Medulla oblongata (tissue), 1 donor: Measurements from ENCODE around the gene MBLAC2.

Experiments
- DNase-seq: peaks from one replicate; pipeline ENCODE4 v3.0.0-alpha.2; 2015; ENCODE audit errors: extremely low spot score

The MBLAC2 gene

DNA sequence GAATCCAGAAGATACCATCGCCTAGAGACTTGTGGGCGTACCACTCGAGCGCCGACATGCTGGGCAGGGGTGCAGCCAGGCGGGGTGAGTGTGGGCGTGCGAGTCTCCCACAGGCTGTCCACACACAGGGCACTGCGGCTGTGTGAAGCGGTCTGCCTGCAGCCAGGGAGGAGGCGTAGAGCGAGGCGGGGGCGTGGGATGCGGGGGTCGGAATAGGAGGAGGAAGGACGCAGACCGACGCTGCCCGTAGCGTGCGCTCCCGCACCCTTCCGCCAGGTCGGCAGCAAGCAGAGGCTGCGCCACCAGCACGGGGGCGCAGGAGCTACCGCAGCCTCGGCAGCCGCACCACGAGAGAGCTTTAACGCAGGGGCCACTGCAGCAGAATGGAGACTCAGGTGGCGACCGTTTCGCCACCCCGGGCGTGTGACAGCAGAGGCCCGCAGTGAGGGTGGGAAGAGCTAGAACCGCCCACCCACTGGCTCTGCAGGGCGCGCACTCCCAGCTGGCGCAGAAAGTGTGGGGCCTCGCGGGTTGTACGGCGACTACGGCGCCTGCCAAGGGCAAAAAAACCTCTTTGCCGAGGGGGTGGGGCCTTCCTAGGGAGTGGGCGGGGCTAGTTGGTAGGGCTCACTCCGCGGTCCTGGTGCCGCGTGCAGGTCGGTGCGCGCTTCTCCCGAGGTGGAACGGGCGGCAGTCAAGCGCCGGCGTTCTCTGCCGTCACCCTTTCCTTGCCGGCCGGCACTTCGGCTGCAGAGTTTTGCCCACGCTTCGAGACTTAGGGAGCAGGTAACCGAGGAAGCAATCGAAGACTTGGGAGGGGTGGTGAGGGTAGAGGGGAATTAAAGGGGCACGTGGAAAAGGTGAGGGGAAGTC, at the start of gene MBLAC2, which contains the start of gene POLR3G:
Gene MBLAC2 (minus strand): TSS at position 537 of the 873 bp plus-strand sequence. CDS start 479 bp downstream, at position 58.
Gene POLR3G (plus strand): TSS at position 630 of the 873 bp plus-strand sequence. CDS start 10,704 bp downstream, outside the sequence.
- peak; percentile 92 for DNase-seq

DNA sequence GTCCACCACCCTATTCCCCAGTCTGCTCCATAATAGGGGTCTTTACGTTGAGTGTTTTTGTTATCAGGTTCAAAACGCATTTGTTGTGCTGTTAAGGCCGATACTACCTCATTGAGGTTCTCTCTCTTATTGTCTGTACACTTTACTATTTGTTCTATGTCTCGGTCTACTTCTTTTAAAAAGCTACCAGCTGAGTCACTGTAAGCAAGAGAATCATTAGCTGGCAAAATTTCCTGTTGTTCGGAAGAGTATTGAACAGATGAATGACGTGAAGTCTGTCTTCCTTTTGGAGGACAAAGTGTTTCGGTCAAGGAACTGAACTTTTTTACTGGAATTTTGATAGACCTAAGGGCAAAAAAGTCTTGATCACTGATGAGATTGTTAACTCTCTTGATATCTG, 44.5 kb upstream of the MBLAC2 start:
- no peak for DNase-seq

DNA sequence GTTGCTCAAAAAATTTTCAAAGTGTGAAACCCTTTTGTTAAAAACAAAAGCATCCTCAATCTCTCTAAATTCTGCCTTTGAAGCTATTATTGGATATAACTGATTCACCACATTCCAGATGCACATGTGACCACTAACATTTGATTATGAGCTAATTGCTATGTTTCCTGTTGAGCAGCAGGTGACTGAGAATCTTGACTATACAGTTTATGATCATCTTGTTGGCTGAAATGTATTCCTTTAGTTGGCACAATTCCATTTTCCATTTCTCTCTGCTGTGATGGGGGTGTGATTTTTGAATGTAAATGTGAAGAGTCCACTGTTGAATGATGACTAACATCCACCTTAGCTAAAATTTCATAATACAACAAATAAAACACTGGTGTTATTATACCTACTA, 44.1 kb upstream of the MBLAC2 start:
- DNase-seq: no peak

DNA sequence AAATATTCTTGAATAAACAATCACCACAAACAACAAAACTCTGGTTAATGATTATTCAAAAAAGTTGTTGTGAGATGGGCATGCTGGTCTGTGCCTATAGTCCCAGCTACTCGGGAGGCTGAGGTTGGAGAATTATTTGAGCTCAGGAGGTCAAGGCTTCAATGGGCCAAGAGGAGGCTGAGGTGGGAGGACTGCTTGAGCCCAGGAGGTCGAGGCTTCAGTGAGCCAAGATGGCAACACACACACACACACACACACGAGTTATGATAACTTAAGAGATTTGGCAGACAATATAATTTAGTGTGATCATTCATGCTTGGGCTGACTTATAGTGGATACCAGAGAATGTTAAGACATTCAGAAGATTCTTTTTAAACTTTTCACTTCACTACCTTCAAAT, 39.9 kb upstream of the MBLAC2 start:
- DNase-seq: no peak

DNA sequence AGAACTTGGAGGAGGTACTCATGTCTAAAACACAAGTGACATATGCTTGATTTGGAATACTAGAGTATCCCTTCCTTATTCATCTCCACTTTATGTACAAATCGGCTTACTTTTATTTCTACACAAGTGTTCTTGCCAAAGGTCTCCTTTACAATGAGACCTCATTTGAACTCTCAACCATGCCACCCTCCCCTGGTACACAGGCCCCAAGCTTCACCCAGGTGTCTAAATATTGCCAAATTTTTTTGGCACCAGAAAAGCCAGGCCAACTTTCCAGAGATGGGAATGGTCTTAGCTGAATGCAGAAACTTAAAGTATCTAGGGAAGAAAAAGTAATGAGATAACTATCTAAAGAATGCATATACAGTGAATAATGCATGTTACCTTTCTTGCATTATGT, 35.9 kb upstream of the MBLAC2 start:
- no peak for DNase-seq

DNA sequence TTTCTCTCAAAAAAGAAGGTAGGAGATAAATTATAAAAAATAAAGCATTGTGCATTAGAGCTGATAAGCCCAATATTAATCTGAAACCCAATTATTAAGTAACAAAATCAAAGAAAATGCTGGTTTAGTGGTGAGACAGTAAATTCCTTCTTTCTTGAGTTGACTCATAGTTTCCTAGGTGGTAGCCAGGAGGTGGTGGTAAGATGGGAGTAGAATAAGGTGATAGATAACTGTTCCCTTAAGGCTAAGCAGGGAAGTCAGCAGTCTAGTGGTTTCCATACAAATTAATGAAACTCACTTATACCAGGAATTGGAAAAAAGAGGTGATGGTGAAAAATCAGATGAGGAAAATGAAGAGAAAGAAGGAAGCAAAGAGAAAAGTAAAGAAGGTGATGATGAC, 31.6 kb upstream of the MBLAC2 start:
- DNase-seq: no peak

DNA sequence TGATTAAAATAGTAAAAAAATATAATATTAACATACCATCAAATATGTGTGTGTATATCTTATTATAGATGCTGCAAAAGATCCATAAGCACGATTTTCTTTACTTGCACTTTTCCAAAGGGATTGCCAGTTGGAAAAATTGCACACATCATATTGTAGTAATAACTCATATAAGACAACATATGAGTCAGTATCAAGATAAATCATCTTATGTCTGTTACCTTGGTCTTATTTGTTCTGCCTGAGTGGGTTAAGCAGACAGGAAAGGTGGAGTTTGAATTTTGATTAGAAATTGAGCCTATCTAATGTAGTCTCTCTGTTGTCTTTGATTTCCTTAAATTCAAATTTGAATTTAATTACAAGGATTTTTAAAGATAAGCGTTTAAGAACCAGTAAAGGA, 30.2 kb upstream of the MBLAC2 start:
- DNase-seq: no peak

DNA sequence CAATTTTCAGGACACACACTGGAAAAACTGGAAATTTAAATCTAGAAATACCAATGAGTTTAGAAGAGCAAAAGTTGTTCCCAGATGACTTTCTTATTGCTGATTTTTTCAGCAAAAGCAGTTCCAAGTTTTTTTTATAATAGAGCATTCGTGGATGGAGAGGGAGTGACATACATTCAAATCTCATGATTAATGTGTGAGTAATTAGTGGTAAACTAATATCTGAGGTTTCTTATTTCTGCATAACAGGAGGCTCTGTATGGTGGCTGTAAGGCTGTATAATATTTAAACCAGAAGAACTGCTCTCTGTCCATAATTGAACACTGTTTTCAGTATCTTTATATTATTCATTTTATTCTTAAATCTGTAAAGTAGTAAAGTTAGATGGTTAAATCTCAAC, 29.0 kb upstream of the MBLAC2 start:
- DNase-seq: no peak

DNA sequence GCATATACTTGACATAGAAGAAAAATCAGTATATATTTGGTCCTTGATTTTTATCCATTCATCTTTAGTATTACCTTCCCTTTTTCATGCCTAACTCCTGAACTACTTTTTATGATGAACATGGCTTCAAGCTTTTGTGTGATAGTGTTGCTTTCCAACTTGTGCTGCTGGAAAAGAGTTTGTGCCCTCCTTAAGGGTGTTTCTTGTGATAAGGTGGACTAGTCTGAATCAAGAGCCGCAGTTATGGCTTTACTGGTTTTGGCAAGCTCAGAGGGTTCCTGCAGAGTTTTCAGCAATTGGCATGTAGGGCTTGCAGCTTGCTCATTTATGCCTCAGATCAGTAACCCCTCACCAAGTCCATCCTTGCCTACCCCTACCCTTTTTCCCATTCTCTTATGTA, 20.6 kb upstream of the MBLAC2 start:
- no peak for DNase-seq

DNA sequence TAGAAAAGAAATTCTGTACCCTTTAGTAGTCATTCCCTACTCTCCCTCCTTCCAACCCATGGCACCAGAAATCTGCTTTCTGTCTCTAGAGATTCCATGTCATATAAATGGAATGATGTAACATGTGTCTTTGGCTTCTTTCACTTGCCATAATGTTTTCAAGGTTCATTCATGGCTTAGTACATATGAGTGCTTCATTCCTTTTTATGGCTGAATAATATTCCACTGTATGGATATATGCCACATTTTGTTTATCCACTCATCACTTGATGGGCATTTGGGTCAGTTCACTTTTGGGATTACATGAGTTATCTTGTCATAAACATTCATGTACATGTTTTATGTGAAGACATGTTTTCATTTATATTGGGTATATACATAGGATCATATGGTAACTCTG, 19.5 kb upstream of the MBLAC2 start:
- DNase-seq: no peak

DNA sequence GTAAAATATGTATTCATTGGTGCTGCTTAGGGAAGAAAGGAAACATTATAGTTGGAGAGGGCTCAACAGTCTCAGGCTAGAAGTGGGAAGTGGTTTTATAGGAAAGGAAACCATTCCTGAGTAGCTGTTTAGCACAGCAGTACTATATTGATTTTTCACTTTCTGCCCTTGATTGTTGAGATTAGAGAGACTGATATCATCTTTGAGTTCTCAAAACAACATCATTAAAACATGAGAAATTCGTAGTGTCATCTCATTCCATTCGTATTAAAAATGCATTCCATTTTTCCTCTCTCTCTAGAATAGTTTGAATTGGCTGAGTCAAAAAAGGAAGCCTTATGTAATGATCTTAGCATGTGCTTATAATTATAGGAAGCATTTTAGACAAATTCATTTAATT, 14.2 kb upstream of the MBLAC2 start:
- DNase-seq: no peak

DNA sequence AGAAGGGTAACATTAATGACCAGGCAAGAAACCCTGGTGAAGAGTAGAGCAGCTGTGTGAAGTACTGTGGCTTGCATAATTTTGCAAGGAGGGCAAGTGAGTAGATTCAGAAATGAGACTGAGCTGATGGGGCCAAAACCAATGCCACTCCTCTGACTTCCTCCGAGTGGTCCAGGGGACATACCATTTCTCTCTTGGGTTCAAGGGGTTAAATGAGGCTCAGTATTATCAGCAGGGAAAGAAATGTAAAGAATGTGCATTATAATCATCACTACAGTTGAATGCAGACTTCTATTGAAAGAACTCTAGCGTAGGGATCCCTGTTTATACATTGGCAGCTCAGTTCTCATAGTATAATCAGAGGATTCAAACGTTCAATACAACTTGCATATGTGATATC, 10.0 kb upstream of the MBLAC2 start:
- no peak for DNase-seq

DNA sequence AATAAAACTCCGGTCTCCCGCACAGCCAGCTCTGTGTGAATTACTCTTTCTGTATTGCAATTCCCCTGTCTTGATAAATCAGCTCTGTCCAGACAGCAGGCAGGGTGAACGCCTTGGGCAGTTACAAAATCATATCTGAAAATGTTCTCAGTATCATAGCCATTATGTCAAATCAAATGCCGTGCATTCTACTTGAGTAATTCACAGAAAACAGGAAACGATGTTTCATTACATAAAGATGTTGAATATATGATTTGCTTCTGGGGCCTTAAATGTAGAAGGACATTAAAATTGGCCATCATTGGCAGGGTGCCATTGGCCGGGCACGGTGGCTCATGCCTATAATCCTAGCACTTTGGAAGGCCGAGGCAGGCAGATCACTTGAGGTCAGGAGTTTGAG, 8.6 kb upstream of the MBLAC2 start:
- DNase-seq: no peak

DNA sequence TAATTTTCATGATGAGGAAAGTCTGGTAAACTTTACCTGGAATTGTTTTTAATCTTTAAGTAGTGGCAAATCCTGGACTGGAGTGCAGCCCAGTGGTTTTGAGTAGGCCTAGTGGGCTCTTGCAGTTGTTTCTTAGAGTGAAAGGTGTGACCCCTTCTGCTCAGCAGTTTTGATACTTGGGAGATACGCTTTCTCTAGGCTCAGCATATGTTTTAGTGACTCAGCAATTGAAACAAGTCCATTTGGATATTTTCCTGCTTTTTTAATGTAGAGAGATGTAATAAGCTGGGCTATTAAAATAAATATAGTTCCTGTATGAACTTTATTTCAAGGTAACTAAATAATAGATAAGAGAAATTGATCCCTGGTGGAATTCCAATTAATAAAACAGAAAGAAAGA, 6.1 kb upstream of the MBLAC2 start:
- no peak for DNase-seq

DNA sequence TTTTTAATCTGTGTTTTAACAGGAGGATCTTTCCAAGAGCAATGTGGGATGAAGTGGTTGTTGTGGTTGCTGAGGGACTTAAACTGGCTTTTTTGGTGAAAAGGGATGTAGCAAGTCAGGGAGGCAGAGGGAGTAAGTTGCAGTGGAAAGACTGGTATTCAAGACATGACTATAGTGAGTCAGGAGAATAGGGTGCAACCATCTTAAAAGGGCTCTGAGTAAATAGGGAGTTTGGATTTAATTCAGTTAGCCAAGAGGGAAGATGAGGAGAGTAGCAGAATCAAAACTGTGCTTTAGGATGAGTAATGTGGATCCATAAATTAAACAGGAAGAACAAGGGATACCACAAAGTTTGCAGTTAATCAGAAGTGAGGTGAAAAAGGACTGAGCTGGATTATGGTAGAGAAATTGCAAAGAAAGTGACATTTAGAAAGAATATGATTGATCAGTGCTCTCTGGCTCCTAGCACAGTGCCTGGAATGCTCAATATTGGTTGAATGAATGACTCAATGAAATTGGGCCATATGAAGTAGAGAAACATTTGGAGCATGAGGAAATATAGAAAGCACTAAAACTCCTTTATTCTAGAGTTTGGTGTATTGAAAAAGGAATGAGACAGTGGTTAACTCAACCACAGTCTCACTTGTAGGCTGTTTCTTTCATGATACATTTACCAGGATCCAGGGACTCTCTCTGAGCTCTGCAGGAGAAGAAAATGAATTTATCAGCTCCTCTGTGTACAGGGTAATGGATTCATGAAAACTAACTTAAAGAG, 5.2 kb upstream of the MBLAC2 start:
- DNase-seq: no peak

DNA sequence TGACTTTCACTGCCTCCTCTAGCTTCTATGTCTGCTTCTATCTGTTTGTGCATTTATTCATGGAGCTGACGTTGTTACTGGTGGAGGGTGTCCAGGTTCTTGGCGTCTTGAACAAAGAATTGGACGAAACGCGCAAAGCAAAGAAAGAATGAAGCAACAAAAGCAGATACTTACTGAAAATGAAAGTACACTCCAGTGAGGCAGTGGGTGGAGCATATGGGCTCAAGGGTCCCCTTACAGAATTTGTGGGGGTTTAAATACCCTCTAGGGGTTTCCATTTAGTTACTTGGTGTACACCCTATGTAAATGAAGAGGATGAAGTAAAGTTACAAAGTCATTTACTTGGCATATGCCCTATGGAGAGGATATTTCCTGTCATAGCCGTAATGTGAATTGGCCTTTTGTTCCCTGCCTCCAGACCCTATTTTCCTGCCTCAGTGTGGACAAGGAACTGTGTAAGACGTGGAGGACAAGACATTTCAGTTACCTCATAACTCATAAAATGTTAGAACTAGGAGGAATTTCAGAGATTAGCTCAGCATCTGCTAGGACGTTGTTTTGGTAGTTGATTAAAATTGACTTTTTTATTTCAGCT, 3.1 kb upstream of the MBLAC2 start:
- peak; percentile 49 for DNase-seq

DNA sequence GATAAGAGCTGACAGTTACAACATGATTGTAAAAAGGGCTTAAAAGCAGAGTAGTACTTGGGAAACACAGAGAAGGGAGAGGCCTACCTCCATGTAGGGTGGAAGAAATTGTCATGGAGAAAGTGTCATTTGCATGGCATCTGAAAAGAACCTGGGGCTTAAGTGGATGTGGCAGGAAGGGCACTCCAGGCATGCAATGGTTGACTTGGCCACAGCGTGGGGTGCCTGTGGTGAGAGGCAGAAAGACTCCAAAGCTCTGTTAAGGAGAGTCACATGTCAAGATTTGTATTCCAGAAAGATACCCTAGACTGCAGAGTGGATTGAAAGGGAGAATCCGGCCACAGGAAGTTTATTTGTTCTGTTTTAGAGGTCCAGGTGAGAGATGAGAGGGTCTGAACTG, 2.5 kb upstream of the MBLAC2 start:
- DNase-seq: peak; percentile 33

DNA sequence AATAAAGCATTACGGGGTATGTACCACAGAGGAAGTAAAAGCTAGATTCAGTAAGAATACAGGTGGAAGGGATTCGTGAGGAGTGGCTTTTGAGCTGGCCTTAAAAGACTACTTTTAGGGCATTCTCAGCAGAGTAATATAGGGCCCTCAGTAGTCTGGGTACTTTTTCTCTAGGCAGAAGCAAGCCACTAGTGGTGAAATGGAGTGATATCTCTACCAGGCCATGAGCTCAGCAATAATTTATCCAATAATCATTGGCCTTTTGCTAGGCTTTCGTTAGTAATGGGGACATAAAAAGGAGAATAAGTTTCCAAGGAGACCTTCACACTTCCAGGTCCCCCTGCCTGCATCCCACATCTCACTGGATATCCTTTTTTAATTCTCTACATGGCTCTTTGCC, 1.8 kb upstream of the MBLAC2 start:
- DNase-seq: peak; percentile 16

DNA sequence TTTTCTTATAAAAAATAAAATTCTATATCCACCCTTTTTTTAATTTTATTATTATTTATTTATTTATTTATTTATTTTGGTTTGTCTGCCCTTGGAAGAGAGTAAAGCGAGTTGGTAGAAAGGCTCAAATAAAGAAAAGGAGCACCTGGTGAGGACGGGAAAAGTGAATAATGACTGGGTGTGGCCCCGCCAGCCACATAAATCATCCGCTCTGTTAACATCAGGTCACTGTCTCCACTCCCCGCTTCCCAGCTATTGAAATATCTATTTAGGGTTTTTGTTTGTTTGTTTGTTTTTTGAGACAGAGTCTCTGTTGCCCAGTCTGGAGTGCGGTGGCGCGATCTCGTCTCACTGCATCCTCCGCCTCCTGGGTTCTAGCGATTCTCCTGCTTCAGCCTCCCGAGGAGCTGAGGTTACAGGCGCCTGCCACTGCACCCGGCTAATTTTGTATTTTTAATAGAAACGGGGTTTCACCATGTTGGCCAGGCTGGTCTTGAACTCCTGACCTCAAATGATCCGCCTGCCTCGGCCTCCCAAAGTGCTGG, 937 bp upstream of the MBLAC2 start:
- DNase-seq: no peak

DNA sequence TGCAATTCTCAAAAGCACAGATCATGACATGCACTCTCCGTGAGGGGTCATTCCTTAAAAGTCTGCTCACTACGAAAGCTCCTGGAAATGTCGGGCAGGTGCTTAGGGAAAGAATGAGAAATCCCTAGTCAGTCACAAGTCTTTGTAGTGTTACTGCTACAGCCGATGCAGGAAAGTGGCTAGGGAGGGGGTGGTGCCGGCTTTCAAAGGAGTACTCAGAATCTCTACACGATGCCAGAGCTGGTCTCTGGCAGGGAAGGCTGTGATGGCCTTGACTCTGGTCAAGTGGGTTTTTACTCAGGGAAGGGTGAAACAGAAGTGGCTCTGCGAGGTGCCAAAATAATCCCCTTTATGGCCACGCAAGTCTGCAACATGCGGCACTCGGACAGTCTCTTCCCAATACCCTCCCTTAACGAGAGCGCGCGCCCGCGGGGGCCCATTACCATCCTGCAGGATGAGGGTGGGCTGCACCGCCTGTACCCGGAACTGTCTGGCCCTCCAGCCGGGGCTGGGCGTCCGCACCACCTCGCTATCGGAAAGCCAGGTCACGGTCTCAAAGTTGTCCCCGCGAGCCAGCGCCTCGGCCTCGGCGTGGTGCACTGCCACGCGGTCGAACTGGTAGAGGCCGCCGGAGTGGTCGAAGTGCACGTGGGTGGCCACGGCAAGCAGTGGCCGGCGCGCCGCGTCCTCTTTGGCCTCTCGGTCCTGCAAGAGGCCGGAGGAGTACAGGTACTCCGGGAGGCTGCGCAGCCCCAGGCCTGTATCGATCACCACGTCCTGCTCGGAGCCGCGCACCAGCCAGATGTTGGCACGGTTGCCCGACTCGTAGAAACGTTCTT, 956 bp downstream of the MBLAC2 start:
- peak; percentile 27 for DNase-seq

DNA sequence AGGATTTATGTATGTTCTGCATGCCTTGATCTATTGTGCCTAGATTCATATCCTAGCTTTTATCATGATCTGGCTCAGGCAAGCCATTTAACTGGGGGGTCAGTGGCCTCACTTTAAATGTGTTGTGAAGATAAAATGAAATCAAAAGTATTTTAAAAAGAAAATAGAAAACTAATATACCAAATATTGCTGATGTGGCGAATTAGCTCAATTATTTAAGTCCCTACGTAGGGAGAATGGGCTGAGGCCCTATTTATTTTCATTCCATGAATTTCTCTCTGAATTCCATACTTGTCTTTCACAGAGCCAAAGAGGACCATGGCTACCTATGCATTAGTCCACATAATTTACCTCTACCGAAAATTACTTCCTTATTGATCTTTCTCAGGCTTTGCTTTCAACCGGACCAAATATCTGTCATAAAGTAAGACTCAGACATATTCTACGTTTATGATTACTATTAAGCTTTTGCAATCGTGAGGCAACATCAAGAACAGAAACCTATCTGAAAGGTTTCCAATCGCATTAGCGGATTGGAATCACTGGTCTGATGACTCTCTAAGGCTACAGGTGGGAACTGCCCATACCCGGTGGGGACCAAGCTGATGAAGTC, 1.7 kb downstream of the MBLAC2 start:
- DNase-seq: no peak
